HG03045 (cell line): Measurements from ENCODE around the gene GIGYF1.

ENCODE experiments used
- ATAC-seq: cut with Tn5 transposase; IDR thresholded peaks from one replicate; pipeline ENCODE4 v1.9.1; 2021; ENCODE audit warnings: mild to moderate bottlenecking, moderate library complexity; ENCODE audit not compliant: unreplicated experiment

The GIGYF1 gene

GRCh38 chr7:100685631-100686145 lies 8.4 kb downstream of the GIGYF1 start:
- no peak for ATAC-seq

GRCh38 chr7:100685049-100685605 lies 8.9 kb downstream of the GIGYF1 start:
- ATAC-seq, result no peak

GRCh38 chr7:100684534-100685042 lies 9.5 kb downstream of the GIGYF1 start:
- no peak for ATAC-seq

- no peak for ATAC-seq
These were observed 10.2 kb downstream of the GIGYF1 start for GRCh38 chr7:100683659-100684533.

- ATAC-seq, result no peak
These were observed 10.9 kb downstream of the GIGYF1 start for GRCh38 chr7:100682991-100683658.

GRCh38 chr7:100682228-100682741 lies 11.8 kb downstream of the GIGYF1 start:
- ATAC-seq, result no peak

- ATAC-seq, result no peak
These were observed 12.4 kb downstream of the GIGYF1 start for GRCh38 chr7:100681491-100682227.

GRCh38 chr7:100680576-100681271 lies 13.3 kb downstream of the GIGYF1 start:
- no peak for ATAC-seq

GRCh38 chr7:100679927-100680575 lies 14.0 kb downstream of the GIGYF1 start:
- ATAC-seq, result no peak

- no peak for ATAC-seq
These were observed 14.7 kb downstream of the GIGYF1 start for GRCh38 chr7:100679129-100679926.

- no peak for ATAC-seq
These were observed 15.6 kb downstream of the GIGYF1 start for GRCh38 chr7:100678291-100678984.

- no peak for ATAC-seq
These were observed 16.5 kb downstream of the GIGYF1 start for GRCh38 chr7:100677308-100678267.

GRCh38 chr7:100676501-100677306 lies 17.3 kb downstream of the GIGYF1 start:
- ATAC-seq, result no peak

- peak; percentile 28 for ATAC-seq
These were observed 18.3 kb downstream of the GIGYF1 start for GRCh38 chr7:100675581-100676350.

GRCh38 chr7:100675105-100675451 lies 19.0 kb downstream of the GIGYF1 start:
- no peak for ATAC-seq
